ENCODE data around the gene DCAF5. TPM values are rescaled to one million over a fixed set of nuclear protein-coding genes. Genes with fewer than 3 reads are reported as not detected.
"Not testable (repeated sequence)": the region's sequence is repeated elsewhere in the genome, so short reads cannot be mapped to it uniquely, and the experiment has no call there.

Gene DCAF5
- total RNA-seq, 1 experiment from 2014 or later = 5.3 TPM

DNA sequence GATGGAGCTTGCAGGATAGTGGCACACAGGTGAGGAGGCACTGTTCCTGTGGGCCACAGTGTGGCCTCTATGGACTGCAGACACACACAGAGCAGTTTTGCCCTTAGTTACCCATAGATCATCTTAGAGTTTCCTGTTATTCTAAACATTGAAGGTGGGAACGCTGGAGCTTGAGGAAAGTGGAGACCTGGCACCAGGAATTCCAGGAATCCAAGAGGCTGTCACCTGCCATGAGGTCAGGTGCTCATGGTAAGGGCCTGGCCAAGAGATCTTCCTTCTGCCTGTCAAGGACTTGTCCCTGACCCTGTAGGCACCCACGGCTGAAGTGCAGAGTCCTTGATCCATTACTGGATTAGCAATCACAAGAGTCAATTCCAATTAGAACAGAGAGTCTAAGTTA is 108.6 kb downstream of the DCAF5 start:
- DNase-seq (ENCODE audit: low spot score) = no peak

DNA sequence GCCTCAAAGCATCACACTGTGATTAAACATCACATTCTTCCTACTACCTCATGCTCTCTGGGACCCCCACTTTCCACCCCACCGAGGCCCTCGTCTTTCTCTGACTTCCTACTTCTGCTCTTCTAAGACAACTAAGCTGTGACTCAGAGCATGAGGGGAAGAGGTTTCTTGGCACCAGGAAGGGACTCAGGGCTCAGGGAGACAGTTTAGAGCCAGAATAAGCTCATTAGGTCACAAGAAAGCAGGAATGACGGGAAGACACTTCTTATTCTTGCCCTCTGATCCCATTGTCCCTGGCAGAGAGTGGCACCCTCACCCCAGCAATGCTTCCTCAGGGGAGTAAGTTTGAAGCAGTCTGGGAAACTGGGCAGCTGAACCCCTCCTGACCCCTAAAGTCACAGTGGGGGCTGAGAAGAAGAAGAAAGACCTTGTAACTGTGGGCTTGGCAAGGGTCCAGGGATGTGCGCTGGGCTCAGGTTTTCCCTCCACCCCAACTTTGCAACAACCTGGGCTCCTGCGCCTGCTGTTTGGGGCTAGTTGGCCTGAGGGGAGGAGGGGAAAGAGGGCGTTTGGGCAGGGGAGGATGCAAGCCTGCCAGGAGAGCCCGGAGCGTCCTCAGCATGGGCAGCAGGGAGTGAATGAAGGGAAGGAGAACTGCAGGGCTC is 109.2 kb downstream of the DCAF5 start:
- no peak for DNase-seq (ENCODE audit: low spot score)

DNA sequence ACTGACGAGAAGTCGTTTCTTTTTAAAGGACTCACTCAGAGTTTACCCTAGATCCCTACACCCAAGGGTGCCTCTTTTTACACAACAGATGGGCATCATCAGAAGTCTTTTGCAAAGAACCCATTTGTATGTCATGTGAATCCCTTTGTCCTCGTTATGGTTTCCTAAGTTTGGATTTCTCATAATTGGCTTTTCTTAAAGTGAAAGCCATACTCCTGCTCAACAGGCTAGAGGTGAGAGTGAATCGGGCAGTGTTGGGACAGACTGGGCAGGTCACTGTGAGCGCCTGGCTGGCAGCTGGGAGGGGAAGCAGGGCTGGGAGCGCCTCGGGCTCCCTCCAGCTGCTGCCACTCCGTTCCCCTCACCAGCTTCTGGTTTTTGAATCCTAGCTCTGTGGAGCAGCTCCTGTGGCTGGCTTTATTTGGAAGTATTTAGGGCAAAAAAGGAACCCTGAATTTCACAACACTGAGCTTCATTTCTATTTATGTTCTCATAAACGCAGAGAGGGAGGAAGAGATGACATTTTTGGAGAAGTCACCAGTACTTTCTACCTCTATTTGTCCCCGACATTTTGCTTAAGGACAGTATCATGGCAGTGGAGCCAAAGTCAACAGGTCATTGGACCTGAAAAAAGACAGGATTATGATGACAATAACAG is 110.0 kb downstream of the DCAF5 start:
- no peak for DNase-seq (ENCODE audit: low spot score)

DNA sequence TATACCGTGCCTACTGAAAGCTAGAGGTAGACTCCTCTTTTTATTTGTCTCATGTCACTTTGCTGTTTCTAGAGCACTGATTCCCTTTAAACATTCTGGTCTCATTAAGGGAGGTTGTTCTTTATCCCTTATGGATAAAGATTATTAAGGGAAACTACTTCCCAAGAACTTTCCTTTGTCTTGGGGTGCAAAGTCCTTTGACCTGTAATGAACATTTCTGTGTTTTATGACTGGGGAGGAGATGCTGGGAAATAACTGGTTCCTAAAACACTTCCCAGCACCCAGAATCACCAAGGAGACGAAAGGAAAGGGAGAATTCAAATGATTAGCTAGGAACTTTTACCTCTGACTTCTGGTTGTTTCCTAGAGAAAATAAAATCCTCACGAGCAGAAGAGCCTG is 110.6 kb downstream of the DCAF5 start:
- DNase-seq (ENCODE audit: low spot score) = no peak

DNA sequence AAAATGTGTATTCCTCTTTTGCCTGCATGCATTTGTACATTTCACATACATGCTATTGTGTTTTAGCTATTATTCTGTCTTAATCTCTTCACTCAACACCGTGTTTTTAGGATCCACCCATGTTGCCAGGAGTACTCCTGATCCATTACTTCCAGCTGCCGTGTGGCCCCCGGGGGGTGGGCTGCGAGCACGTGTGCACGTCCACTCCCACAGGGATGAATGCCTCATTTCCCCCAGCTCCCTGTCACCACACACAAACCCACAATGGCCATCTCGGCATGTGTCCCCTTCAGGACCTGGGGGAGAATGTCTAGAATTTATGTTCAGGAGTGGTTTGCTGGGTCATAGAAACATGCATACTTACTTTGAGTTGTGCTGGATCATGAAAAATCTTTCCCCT is 111.1 kb downstream of the DCAF5 start:
- DNase-seq (ENCODE audit: low spot score) = no peak

DNA sequence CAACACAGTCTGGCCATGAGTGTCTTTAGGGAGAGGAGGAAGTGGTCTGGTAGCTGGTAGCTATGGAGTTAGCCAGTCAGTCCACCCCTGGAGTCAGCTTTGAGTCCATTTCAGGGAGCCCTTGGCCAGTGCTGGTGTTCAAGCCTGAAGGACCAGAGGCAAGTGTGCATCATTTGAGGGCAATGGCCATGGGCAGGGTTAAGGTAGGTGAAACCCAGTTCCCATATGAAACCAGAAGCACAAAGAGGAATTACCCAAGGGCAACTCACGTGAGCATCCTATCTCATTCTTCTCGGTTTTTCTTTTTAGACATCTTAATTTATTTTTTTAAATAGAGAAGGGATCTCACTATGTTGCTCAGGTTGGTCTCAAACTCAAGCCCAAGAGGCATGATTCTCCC is 112.6 kb downstream of the DCAF5 start:
- DNase-seq (ENCODE audit: low spot score) = no peak

DNA sequence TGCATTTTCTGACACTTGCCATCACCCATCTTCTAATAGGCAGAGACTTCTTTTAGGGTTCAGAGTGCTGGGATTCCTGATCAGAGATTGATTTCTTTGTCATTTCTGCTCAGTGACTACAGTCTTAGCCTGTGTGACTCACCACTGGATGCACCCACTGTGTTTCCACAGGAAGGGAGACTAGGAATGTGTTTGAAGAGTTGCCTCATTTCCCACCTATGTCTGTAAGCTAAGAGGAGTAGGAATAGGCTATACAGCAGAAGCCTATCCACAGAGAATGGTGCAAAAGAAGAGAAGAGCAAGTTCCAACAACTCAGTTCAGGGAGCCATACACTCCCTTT is 113.7 kb downstream of the DCAF5 start:
- DNase-seq (ENCODE audit: low spot score) = no peak

DNA sequence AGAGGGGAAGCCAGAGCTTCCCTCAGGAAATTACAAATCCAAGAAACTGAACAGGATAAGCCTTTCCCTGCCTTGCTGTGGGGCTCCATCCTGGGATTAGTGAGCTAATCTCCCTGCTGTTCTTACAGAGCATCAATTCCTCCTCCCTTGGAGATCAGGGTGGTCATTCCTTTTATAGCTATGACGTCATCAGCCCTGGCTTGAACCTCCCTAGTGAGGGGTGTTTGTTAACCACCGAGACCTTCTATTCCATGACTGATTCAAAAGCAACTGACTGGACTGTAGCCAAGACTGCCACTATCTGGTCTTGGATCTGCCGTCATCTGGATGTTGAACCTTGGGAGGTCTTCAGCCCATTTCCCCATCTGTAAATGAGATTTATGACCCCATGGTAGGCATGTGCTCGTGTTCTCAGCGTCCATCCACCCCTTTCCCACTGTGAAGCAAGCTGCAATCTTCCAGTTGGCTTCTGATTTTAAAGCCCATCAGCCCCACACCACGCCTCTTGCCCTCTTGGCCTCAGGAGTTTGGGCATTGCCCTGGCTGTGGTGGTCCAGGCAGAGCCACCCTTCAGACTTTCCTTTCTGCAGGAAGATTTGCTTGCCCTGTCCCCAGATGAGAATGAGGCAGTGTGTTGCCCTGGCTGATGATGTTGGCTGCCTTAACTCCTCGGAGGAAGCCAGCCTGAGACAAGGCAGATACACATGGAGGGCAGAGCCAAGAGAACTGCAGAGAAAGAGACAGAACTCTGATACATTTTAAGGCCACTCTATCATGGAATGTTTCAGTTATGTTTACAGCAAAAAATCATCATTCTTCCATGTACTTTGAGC is 114.2 kb downstream of the DCAF5 start:
- DNase-seq (ENCODE audit: low spot score) = no peak

DNA sequence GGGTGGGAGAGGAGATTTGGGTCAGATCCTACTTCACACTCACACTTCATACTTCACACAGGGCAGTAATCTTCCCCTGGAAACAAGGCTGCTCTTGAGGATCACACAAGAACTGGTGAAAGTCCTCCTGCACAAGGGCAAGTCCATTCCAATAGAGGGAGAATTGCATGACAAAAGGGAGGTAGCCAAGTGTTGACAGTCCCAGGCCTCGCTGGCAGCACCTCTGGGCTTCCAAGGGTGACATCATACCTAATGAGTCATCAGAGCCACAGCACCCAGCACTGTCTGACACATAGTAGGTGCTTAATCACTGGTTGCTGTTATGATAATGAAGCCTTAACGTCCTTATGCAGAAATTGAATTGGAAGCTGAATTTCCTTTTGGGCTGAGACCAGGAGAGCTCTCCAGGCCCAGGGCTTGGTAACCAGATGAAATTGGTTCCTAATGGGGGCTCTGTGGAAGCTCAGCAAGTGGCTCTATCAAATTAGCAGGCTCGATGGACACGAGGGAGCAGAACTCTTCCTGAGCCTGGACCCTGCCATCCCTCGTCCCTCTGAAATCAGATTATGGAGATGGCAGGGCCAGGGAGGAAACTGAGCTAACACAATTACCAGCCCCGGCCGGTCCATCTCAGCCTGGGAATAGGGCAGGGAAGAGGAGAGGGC is 115.0 kb downstream of the DCAF5 start:
- no peak for DNase-seq (ENCODE audit: low spot score)

DNA sequence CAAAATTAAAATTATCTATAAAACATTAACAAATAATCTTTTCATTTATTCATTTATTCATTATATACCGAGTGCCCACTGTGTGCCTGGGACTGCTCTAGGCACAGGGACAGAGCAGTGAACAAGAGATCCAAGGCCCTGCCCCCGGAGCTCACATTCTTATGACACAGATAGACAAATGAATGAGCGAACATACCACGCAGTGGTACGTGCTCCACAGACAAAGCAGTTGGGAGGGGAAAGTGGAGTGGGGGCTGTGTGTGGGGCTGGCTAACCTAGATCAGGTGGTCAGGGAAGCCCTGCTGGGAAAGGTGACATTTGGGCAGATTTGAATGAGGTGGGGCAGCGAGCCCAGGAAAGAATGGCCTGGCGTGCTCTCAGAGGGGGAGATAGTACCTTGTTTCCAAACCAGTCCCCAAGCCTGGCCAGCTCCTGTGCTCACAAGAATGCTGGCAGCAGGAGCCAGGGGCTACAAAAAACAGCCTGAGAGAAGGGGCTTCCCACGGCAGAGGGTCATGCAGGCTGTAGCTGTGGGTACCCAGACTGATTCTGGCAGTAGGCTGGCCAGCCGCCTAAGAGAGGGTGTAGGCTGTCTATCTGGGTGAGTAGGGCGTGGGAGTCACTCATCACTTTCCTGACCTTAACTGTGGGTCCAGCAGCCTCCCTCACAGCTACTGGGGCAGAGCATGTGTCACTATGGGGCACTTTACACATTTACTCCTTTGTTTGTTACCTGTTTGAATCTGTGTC is 116.0 kb downstream of the DCAF5 start:
- DNase-seq (ENCODE audit: low spot score) = no peak

DNA sequence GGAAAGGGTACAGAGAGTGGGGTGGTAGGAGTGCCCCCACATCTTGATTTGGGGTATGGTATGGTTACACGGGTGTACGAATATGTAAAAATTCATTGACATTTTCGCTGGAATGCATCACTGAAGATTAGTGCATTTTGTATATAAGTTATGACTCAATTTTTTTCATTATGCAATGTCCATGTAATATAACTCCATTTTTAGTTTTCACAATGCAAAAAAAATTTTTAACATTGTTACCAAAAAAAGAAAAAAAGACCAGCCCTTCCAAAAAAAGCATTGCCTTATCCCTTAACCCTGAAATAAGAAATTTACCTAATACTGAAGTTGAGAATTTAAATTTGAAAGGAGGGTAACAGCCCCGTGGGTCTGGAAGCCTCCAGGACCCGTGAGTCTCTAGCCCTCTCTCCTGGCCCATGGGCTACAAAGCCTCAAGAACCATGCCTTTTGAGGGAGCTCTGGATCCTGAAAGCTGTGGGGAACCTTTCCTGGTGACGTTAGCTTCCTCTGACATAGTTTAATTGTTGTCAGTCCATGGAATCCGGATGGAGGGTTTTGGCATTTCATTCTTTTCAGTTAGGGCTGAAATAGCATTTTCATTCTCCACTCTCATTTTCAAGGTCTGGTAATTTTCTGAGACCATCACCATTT is 118.2 kb downstream of the DCAF5 start:
- DNase-seq (ENCODE audit: low spot score) = no peak

DNA sequence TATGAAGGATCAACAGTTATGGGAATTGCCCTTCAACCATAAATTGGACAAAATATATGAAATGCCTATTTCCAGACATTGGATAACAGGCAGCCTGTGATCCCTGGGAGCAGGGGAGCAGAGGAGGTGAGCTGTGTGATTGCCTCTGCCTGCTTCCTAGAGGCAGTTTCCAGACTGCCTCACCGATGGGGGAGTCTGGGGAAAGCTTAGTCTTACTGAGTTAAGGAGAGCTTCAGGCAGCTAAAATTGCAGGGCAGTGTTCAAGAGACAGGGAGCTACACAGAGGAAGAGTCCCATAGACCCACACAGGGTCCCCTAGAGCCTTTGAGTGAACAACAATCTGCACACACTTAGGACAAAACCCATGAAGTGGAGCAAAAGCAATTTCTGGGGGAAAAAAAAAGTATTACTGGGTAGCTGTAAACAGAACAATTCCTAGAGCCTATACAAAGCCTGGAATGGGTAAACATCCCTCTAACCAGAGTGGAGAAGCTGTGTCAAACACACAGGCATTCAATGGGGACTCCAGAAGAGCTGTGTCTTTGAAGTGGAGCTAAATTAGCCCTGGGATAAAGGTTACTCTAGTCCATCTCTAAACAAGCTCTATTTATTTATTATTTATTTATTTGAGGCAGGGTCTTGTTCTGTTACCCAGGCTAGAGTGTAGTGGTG is 125.5 kb downstream of the DCAF5 start:
- no peak for DNase-seq (ENCODE audit: low spot score)

DNA sequence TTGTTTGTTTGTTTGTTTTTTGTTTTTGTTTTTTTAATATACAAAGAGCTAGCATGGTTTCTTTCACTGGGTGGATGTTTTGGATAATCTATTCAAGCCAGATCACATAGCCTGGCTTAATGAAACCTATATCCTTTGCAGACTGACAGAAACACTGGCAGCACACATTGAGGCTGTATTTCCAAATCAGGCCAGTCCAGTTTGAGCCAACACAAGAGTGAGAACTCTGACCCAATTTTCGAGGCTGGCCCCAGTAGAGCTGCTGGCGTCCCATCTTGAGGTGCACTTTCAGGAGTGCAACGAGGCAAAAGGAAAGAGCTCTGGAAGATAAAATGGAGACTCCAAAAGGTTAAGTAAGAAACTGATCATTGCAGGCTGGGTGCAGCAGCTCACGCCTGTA is 129.9 kb downstream of the DCAF5 start:
- no peak for DNase-seq (ENCODE audit: low spot score)

DNA sequence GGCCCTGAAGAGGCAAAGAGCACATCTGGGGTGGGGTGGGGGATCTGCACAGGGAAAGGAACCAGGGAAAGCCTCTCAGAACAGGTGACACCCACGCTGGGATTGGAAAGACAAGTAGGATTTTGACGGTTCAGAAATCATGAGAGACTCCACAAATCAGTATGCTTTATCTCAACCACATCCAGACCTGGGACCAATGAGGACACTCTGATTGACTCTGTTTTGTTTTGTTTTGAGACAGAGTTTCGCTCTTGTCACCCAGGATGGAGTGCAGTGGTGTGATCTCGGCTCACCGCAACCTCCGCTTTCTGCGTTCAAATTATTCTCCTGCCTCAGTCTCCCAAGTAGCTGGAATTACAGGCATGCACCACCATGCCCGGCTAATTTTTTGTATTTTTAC is 130.8 kb downstream of the DCAF5 start:
- DNase-seq (ENCODE audit: low spot score) = not testable (repeated sequence)

DNA sequence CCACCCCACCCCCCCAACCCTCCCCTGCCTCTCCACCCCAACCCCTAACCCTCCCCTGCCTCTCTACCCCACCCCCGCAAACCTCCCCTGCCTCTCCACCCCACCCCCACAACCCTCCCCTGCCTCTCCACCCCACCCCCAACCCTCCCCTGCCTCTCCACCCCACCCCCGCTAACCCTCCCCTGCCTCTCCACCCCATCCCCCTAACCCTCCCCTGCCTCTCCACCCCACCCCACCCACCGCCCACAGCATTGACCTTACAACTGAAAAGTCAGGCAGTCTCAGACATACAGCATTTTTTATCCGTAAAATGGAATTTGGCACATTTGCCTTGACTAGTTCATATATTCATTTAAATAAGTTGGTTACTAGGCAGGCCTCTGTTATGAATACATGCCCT is 135.2 kb downstream of the DCAF5 start:
- DNase-seq (ENCODE audit: low spot score) = no peak

DNA sequence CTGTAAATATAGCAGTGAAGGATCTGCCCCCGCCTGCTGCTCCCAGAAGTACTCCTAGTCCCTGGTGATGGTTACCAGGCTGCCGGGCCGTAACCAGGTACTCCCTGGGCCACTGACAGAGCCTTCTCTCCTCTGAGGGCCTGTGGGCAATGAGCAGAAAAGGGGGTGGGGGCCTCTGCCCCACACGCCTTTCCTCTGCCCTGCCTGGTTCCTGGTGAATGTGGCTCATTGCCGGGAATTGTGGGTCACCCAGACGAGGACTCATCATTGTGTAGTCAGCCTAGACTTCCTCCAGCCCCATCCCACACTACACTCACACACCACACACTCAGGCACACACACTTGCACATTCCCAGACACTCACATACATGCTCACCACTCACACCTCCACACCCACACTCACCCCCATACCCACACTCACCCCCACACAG is 138.1 kb downstream of the DCAF5 start:
- DNase-seq (ENCODE audit: low spot score) = no peak

DNA sequence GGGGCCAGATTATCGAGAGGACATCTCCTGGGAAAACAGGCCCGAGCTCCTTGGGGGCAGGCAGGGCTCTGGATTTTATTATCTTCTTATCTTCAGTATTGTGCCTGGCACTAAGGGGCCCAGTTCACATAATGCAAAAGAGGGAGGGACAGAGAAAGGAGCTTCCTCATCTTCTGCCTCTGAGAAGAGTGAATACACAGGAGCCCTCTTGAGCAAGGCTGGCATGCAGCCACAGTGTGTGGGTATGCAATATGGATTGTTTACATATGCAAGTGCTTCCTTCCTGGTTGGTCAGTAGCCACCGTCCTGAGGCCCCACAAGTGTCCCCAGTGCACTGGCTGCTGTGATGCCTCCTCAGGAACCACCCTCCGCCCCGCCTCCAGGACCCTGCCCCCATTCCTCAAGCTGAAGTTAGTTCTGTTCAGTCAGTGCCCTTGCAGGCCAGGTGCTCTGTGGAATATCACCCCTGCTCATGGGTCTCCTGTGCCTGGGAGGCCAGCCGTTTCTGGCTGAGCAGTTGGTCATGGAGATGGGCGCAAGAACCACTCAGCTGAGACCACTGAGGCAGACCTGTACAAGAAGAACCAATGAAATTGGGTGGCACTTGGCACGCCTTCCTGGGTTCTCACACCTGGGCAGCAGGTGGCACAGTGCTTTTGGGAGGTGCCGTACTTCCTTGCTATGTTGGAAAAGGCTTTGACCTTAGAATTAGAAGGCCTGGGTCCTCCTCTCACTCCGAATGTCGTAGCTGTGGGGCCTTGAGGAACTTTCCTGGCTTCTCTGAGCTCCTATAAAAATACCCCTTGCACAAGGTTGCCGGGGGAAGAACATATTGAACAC is 138.8 kb downstream of the DCAF5 start:
- DNase-seq (ENCODE audit: low spot score) = peak; percentile 86

DNA sequence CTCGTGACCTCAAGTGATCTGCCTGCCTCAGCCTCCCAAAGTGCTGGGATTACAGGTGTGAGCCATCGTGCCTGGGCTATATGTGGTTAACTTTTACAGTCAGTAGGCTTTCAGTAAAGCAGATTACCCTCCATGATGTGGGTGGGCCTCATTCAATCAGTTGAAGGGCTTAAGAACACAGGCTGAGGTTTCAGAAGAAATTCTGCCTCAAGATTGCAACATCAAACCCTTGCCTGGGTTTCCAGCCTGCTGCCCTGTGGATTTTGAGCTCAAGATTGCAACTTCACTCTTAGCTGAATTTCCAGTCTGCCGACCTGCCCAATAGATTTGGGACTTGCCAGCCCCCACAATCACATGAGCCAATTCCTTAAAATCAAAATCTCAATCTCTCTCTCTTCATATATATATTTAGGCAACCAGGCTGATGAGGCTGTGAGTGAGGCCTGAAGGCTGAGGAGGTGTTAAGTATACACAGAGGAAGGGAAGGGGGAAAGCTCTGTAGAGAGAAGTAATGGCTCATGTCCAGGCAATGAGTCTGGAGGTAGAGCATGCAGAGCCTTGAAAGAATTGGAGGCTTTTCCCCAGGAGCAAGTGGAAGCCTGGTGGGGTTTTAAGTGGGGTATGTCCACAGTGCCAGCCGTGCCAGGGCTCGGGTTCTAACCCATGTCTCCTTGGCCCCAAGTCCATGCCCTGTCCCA is 140.5 kb downstream of the DCAF5 start:
- no peak for DNase-seq (ENCODE audit: low spot score)

DNA sequence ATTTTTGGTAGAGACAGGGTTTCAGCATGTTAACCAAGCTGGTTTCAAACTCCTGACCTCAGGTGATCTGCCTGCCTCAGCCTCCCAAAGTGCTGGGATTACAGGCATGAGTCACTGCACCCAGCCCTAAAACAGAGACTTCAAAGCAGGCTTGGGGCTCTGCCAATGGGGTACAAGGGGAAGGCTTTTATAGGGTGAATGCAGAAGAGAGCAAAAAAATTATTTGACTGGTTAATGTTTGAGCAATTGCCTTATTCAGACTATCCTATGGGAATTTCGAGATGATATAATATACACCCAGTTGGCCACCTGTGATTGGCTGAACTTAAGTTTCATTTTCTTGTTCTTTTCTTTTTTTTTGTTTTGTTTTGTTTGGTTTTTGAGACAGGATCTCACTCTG is 142.3 kb downstream of the DCAF5 start:
- peak; percentile 31 for DNase-seq (ENCODE audit: low spot score)
